Transverse colon (tissue), 4 donors: ENCODE measurements around the gene RHBDL1. TPM values are rescaled to one million over a fixed set of nuclear protein-coding genes. Genes with fewer than 3 reads are reported as not detected.

Experiments
- DNase-seq: peaks from one replicate; pipeline ENCODE4 v3.0.0-alpha.2; 2019
- H3K27ac ChIP-seq, 4 donors: fragments of 200-600 bp; sonication (generic); 2 replicates each; pipeline ENCODE4 v1.5.1; 2016 to 2018; ENCODE audit warnings: inconsistent platforms in 4 of 4
- H3K27me3 ChIP-seq: fragments of 200-600 bp; sonication (generic); 2 replicates; pipeline ENCODE4 v1.5.1; 2017; ENCODE audit warnings: inconsistent platforms
- H3K36me3 ChIP-seq, 4 donors: fragments of 200-600 bp; sonication (generic); 2 replicates each; pipeline ENCODE4 v1.5.1; 2017 to 2019; ENCODE audit warnings: inconsistent platforms in 4 of 4
- H3K4me1 ChIP-seq, 4 donors: fragments of 200-600 bp; sonication (generic); 2 replicates each; pipeline ENCODE4 v1.5.1; 2017 to 2020; ENCODE audit warnings: inconsistent platforms in 4 of 4
- H3K4me3 ChIP-seq, 4 donors: fragments of 200-600 bp; sonication (generic); 1 replicate in 1 of 4; 2 replicates in 3 of 4; pipeline versions ENCODE4 v1.5.1 to v1.6.1; 2017 to 2019; ENCODE audit warnings: inconsistent platforms in 4 of 4
- H3K9me3 ChIP-seq, 2 donors: fragments of 200-600 bp; sonication (generic); 2 replicates each; pipeline ENCODE4 v1.5.1; 2017 to 2019; ENCODE audit warnings: inconsistent platforms in 2 of 2
- EP300 ChIP-seq: sonication (generic); formaldehyde crosslinking; IDR thresholded peaks from one replicate; pipeline ENCODE4 v1.6.1; 2017; ENCODE audit warnings: antibody characterized with exemption, low read depth
- POLR2A ChIP-seq: fragments of 450-650 bp; IDR thresholded peaks from one replicate; pipeline ENCODE4 v1.6.1; 2016; ENCODE audit warnings: antibody characterized with exemption, mild to moderate bottlenecking, moderate library complexity
- POLR2AphosphoS5 ChIP-seq, 3 donors: sonication (generic); formaldehyde crosslinking; IDR thresholded peaks; one replicate each; pipeline ENCODE4 v1.6.1; 2016; ENCODE audit warnings: antibody characterized with exemption in 3 of 3
- WGBS, 2 donors: methylation state at CpG; one replicate each; pipeline ENCODE4 v1.1.5; 2018; ENCODE audit warnings: low coverage in 1 of 2; 5-methylcytosine and 5-hydroxymethylcytosine counted together
- in situ Hi-C, 4 donors: fragments of 200-750 bp; cut with MboI; loops; one replicate each; pipeline versions ENCODE4 v1.15.0 to v1.15.1; 2017; ENCODE audit warnings: low sequenced_read_pairs in 3 of 4, low pct_ligation_motif_present in 1 of 4, low pct_unique_long_range_greater_than_20kb in 1 of 4
- intact Hi-C: fragments of 100-400 bp; cut with DNase I; formaldehyde crosslinking; loops from one replicate; pipeline ENCODE4 v1.15.1; 2023; ENCODE audit warnings: low total_unique reads
- total RNA-seq, 4 donors: library from RNA; depleted of rRNA; stranded (reverse); fragments of >200 nt; gene quantifications; one replicate each; pipeline ENCODE4 v1.1.0, GENCODE V29; 2016
- TF ChIP-seq, protein P1 (sequence below), 5 experiments: fragments of 200-600 bp in 3 of 5; fragments of 450-650 bp in 2 of 5; sonication (generic) in 3 of 5; IDR thresholded peaks; 1 replicate in 2 of 5; 2 replicates in 3 of 5; pipeline ENCODE4 v1.5.1; 2016 to 2017; ENCODE audit warnings: antibody characterized with exemption in 5 of 5, inconsistent platforms in 3 of 5, mild to moderate bottlenecking in 2 of 5, moderate library complexity in 1 of 5

The RHBDL1 gene
- total RNA-seq, 4 donors from 2014 or later, result 1.8 to 39.3 (median 8.1) TPM

- DNase-seq, result no peak
- intact Hi-C loops (no loop called here), in situ Hi-C loops (no loop called here)
- TF ChIP-seq POLR2AphosphoS5 (IDR thresholded peaks at IDR 0.05), result no peak
- TF ChIP-seq, protein P1, sequence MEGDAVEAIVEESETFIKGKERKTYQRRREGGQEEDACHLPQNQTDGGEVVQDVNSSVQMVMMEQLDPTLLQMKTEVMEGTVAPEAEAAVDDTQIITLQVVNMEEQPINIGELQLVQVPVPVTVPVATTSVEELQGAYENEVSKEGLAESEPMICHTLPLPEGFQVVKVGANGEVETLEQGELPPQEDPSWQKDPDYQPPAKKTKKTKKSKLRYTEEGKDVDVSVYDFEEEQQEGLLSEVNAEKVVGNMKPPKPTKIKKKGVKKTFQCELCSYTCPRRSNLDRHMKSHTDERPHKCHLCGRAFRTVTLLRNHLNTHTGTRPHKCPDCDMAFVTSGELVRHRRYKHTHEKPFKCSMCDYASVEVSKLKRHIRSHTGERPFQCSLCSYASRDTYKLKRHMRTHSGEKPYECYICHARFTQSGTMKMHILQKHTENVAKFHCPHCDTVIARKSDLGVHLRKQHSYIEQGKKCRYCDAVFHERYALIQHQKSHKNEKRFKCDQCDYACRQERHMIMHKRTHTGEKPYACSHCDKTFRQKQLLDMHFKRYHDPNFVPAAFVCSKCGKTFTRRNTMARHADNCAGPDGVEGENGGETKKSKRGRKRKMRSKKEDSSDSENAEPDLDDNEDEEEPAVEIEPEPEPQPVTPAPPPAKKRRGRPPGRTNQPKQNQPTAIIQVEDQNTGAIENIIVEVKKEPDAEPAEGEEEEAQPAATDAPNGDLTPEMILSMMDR (IDR thresholded peaks at IDR 0.05), result no peak
- TF ChIP-seq EP300, result no peak
- TF ChIP-seq POLR2A, result no peak
- H3K4me3 ChIP-seq, result peak overlapping the region; percentile 47 to 86 (median 71)
- peak overlapping the region; percentile 93 to 96 (median 95) for H3K27ac ChIP-seq
- WGBS, 2 donors, result 2% methylated on average over 42 of the region's 44 CpGs; no CpG with 5 or more reads in 1 of the 2 donors
- H3K27me3 ChIP-seq, result no peaks in the 10 kb centered on the region
- H3K9me3 ChIP-seq, result no peaks in the 10 kb centered on the region
- peaks cover 31 to 56% (median 54%) of the 10 kb centered on the region in 4 donors for H3K4me1 ChIP-seq
- H3K36me3 ChIP-seq, result no peaks in the 10 kb centered on the region
Observed at GRCh38 chr16:649631-650030, 25.8 kb upstream of the RHBDL1 start.

DNA sequence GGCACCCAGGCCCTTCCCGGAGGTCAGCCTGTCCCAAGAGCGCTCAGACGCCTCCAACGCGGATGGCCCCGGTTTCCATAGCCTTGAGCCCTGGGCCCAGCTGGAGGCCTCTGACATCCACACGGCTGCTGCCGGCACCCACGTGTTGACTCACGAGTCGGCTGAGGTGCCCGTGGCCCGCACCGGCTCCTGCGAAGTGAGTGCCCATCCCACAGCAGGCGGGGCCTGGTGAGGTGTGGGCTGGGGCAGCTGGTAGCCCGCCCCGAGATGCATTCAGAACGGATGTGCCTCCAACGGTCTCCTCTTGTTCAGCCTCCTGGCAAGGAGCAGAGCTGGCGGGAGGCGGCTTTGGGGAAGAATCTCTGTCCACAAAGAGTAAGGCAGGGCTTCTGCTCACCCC, 23.6 kb upstream of the RHBDL1 start:
- 96% methylated on average over 14 of the region's 22 CpGs; no CpG with 5 or more reads in 1 of the 2 donors for WGBS, 2 donors
- Histone ChIP-seq H3K36me3 (no peaks in the 10 kb centered on the region), H3K27ac (no peak overlapping the region), H3K27me3 (no peaks in the 10 kb centered on the region), H3K4me3 (no peak overlapping the region), H3K4me1 (peaks cover 24 to 36% (median 33%) of the 10 kb centered on the region in 4 donors), H3K9me3 (no peaks in the 10 kb centered on the region)
- DNase-seq, result no peak
- intact Hi-C loops, result no loop called here
- in situ Hi-C loops, result no loop called here
- TF ChIP-seq POLR2AphosphoS5 (IDR thresholded peaks at IDR 0.05) (no peak), POLR2A (no peak), EP300 (no peak)
- TF ChIP-seq, protein P1 (IDR thresholded peaks at IDR 0.05), result no peak

DNA sequence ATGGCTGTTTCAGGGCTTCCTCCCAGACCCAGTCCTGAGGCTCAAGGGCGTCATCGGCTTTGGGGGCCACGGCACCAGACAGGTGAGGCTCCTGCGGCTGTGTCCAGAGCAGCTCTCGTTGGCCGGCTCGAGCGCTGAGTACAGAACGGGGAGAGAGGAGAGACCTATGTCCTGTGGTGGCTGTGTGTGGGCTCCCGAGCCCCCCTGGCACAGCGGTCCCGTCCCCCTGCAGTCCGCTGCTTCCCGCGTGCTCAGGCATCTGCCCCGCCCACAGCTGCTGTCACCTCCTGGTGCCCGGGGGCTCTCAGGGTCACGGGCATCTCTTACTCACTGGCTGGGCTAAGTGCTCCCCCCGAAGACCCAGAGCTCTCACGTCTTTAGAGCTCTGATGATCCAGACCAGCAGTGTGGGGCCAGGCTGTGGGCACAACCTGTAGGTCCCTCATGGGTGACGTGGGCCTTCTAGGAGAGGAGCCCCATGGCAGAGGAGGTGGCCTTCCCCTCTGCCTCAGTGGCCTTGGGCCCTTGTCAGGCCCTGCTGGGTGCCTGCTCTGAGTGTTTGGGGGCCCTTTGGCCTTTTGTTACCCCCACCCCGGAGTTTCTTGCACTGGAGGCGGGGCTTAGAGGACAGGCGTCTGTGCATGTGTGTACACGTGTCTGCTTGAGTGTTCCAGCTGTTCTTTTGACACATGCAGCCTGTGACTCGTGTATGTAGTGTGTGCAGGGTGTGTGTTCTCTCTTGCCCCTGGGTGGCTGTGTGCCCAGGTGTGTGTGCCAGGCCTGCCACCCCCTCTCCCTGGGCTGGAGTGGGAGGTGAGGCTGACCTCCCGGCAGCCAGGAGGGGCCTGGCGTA, 22.8 kb upstream of the RHBDL1 start:
- no peaks in the 10 kb centered on the region for H3K9me3 ChIP-seq

GRCh38 chr16:654034-654433, 21.4 kb upstream of the RHBDL1 start:
- TF ChIP-seq POLR2A (no peak), EP300 (no peak), POLR2AphosphoS5 (IDR thresholded peaks at IDR 0.05) (no peak)
- TF ChIP-seq, protein P1 (IDR thresholded peaks at IDR 0.05), result no peak
- Histone ChIP-seq H3K9me3 (no peaks in the 10 kb centered on the region), H3K4me3 (no peak overlapping the region), H3K4me1 (peaks cover 8 to 14% (median 12%) of the 10 kb centered on the region in 4 donors), H3K27ac (no peak overlapping the region), H3K36me3 (no peaks in the 10 kb centered on the region), H3K27me3 (no peaks in the 10 kb centered on the region)
- in situ Hi-C loops, result no loop called here
- DNase-seq, result no peak
- WGBS, 2 donors, result 96% methylated on average over 12 of the region's 12 CpGs; no CpG with 5 or more reads in 1 of the 2 donors
- intact Hi-C loops, result no loop called here

More for the DNA sequence above, 22.8 kb upstream of the RHBDL1 start:
- Histone ChIP-seq H3K4me1 (peaks cover 16 to 28% (median 24%) of the 10 kb centered on the region in 4 donors), H3K27me3 (no peaks in the 10 kb centered on the region), H3K4me3 (no peak overlapping the region), H3K27ac (no peak overlapping the region), H3K36me3 (no peaks in the 10 kb centered on the region)
- TF ChIP-seq POLR2AphosphoS5 (IDR thresholded peaks at IDR 0.05) (no peak), POLR2A (no peak)
- in situ Hi-C loops, result no loop called here
- WGBS, 2 donors, result 77 to 91% methylated on average over 5 to 24 of the region's 28 CpGs
- intact Hi-C loops, result no loop called here
- no peak for DNase-seq
